K562 (cell line): ENCODE data around the gene KLHDC7B. TPM values are rescaled to one million over a fixed set of nuclear protein-coding genes. Genes with fewer than 3 reads are reported as not detected.

Source experiments
- ATAC-seq: fragments of 200-7000 bp; cut with Tn5 transposase; 3 replicates; pipeline ENCODE4 v1.9.1; 2020; ENCODE audit warnings: moderate library complexity
- BruUV-seq: library from RNA; stranded (reverse); fragments of 400-500 nt; replicated peaks from 2 replicates; lab custom pipeline; 2021; lab: Mats Ljungman, UMichigan
- CTCF ChIA-PET: fragments of 300-600 bp; formaldehyde crosslinking; extraction: SDS; loops from one replicate; lab custom pipeline; 2021; ENCODE audit warnings: low intra/inter-chr PET ratio; lab: Yijun Ruan, JAX
- POLR2A ChIA-PET: fragments of 300-600, 350-650 bp; sonication (Branson Sonifier 250); formaldehyde crosslinking; extraction: SDS; loops from one replicate; lab custom pipeline; 2021; ENCODE audit warnings: antibody characterized with exemption, inconsistent platforms; lab: Yijun Ruan, JAX
- DNase-seq, 4 experiments: peaks; one replicate each; pipeline versions ENCODE4 v3.0.0 to v3.0.0-alpha.2; 2011 to 2018; ENCODE audit warnings: low spot score in 3 of 4, mixed read lengths in 3 of 4; ENCODE audit errors: extremely low read depth in 1 of 4
- FAIRE-seq: peaks from 2 replicates; lab custom pipeline; 2011; peaks lifted over from hg19 to GRCh38; lab: Jason Lieb, UNC
- H2AFZ ChIP-seq: 2 replicates; pipeline ENCODE4 v1.6.0; 2011; ENCODE audit warnings: low read depth, low read length, control low read depth, inconsistent platforms
- H3K27ac ChIP-seq: fragments of 200-600 bp; 3 replicates; pipeline ENCODE4 v1.8.0; 2011; ENCODE audit warnings: low read depth, mild to moderate bottlenecking, control low read depth, inconsistent platforms, low read length, moderate library complexity, mixed read lengths; ENCODE audit errors: extremely low read depth
- H3K27me3 ChIP-seq, 2 experiments: fragments of 300-600 bp in 1 of 2; 2 replicates in 1 of 2; 3 replicates in 1 of 2; pipeline versions ENCODE4 v1.6.0 to v1.8.0; 2011; ENCODE audit warnings: inconsistent platforms in 2 of 2, low read length in 2 of 2, mild to moderate bottlenecking in 1 of 2, mixed read lengths in 1 of 2, moderate library complexity in 1 of 2; ENCODE audit not compliant: control insufficient read depth in 2 of 2, insufficient read depth in 2 of 2
- H3K36me3 ChIP-seq: fragments of 300-600 bp; 3 replicates; pipeline ENCODE4 v1.8.0; 2011; ENCODE audit warnings: mild to moderate bottlenecking, low read length, inconsistent platforms; ENCODE audit not compliant: control insufficient read depth, insufficient read depth
- H3K4me1 ChIP-seq, 2 experiments: fragments of 200-600 bp in 1 of 2; replicated peaks in 1 of 2; 2 replicates in 1 of 2; 3 replicates in 1 of 2; pipeline versions ENCODE4 v1.5.1 to v1.8.0; 2011; ENCODE audit warnings: inconsistent platforms in 2 of 2, low read length in 2 of 2, mild to moderate bottlenecking in 1 of 2, mixed read lengths in 1 of 2, moderate library complexity in 1 of 2; ENCODE audit not compliant: control insufficient read depth in 2 of 2, insufficient read depth in 2 of 2
- H3K4me2 ChIP-seq: 2 replicates; pipeline ENCODE4 v1.6.1; 2011; ENCODE audit warnings: low read length, control low read depth, inconsistent platforms, mixed read lengths; ENCODE audit not compliant: insufficient read depth
- H3K4me3 ChIP-seq: fragments of 200-600 bp; sonication (generic), shearing (Covaris generic); 2 replicates; pipeline ENCODE4 v1.5.1; 2016; ENCODE audit warnings: control low read depth, inconsistent platforms
- H3K79me2 ChIP-seq: fragments of 200-600 bp; 3 replicates; pipeline ENCODE4 v1.8.0; 2011; ENCODE audit warnings: low read length, inconsistent platforms; ENCODE audit not compliant: control insufficient read depth, insufficient read depth
- H3K9ac ChIP-seq, 2 experiments: 2 replicates each; pipeline versions ENCODE4 v1.6.0 to v1.6.1; 2011; ENCODE audit warnings: low read depth in 2 of 2, low read length in 2 of 2, control low read depth in 1 of 2, inconsistent platforms in 1 of 2, mild to moderate bottlenecking in 1 of 2, mixed read lengths in 1 of 2; ENCODE audit not compliant: insufficient read depth in 1 of 2
- H3K9me1 ChIP-seq: one replicate; pipeline ENCODE4 v1.6.0; 2011; ENCODE audit warnings: inconsistent platforms, mild to moderate bottlenecking, low read length, moderate library complexity; ENCODE audit not compliant: control insufficient read depth, insufficient read depth
- H3K9me3 ChIP-seq: replicated peaks from 2 replicates; pipeline ENCODE4 v1.5.1; 2011; ENCODE audit warnings: low read depth, low read length, inconsistent platforms; ENCODE audit not compliant: control insufficient read depth, insufficient read depth
- H4K20me1 ChIP-seq: replicated peaks from 2 replicates; pipeline ENCODE4 v1.6.1; 2011; ENCODE audit warnings: low read length, inconsistent platforms, mixed read lengths; ENCODE audit not compliant: control insufficient read depth, insufficient read depth
- ATF2 ChIP-seq: sonication (generic); formaldehyde crosslinking; IDR thresholded peaks from 2 replicates; pipeline ENCODE4 v1.8.1; 2022; ENCODE audit warnings: missing genetic modification reagents
- MAFK ChIP-seq: IDR thresholded peaks from 2 replicates; pipeline ENCODE4 v1.6.1; 2011; ENCODE audit warnings: low read length, improper control_type of control experiment
- MEIS2 ChIP-seq: fragments of 450-650 bp; IDR thresholded peaks from 2 replicates; pipeline ENCODE4 v1.6.1; 2014; ENCODE audit warnings: mild to moderate bottlenecking; ENCODE audit not compliant: partially characterized antibody
- MTA3 ChIP-seq: fragments of 450-650 bp; formaldehyde crosslinking; IDR thresholded peaks from 2 replicates; pipeline ENCODE4 v1.6.1; 2017; ENCODE audit warnings: mild to moderate bottlenecking, borderline replicate concordance
- NFIX ChIP-seq: fragments of 250-450 bp; sonication (Bioruptor Pico); IDR thresholded peaks from 2 replicates; pipeline ENCODE4 v1.4.0; 2020; ENCODE audit warnings: low read depth, mild to moderate bottlenecking, moderate library complexity
- ZBTB17 ChIP-seq: fragments of 450-650 bp; formaldehyde crosslinking; IDR thresholded peaks from 2 replicates; pipeline ENCODE4 v1.4.0; 2020; ENCODE audit warnings: mild to moderate bottlenecking
- ZNF431 ChIP-seq: sonication (generic); formaldehyde crosslinking; IDR thresholded peaks from 2 replicates; pipeline ENCODE4 v1.8.0; 2022; ENCODE audit warnings: mild to moderate bottlenecking, missing genetic modification reagents
- ZNF436 ChIP-seq: fragments of 250-450, 450-650 bp; sonication (Bioruptor Pico); formaldehyde crosslinking; IDR thresholded peaks from 2 replicates; pipeline ENCODE4 v1.7.0; 2020; ENCODE audit warnings: mild to moderate bottlenecking
- ZNF589 ChIP-seq: fragments of 200-800 bp; sonication (Bioruptor generic); IDR thresholded peaks from 2 replicates; pipeline ENCODE4 v1.6.1; 2016; ENCODE audit warnings: low read depth, missing genetic modification characterization, missing compliant biosample characterization
- WGBS: fragments of 100-300 bp; shearing (Covaris generic); methylation state at CpG from one replicate; pipeline ENCODE4 v1.1.6; 2016; ENCODE audit warnings: low coverage, mixed read lengths; ENCODE audit not compliant: insufficient coverage; ENCODE audit errors: missing lambda C conversion rate; 5-methylcytosine and 5-hydroxymethylcytosine counted together
- in situ Hi-C: fragments of 300-500 bp; cut with MboI; formaldehyde crosslinking; loops from 4 replicates; pipeline ENCODE4 v1.15.0; 2018; ENCODE audit warnings: inconsistent platforms, mixed read lengths
- intact Hi-C: fragments of 100-400 bp; cut with micrococcal nuclease; formaldehyde crosslinking; loops from 2 replicates; pipeline ENCODE4 v1.14.2; 2022
- polyA plus RNA-seq, 8 experiments: library from polyadenylated mRNA; depleted of rRNA in 4 of 8; stranded (reverse) in 5 of 8; unstranded in 3 of 8; fragments of >200 nt; fragmentation: Nextera tagmentation in 2 of 8; fragmentation: Illumina TruSeq in 1 of 8; extraction: Ambion mirVana in 2 of 8; extraction: Trizol in 1 of 8; gene quantifications; 2 replicates each; pipeline versions ENCODE4 v1.2.1 to v1.2.3, GENCODE V29; 2011 to 2014; ENCODE audit warnings: inconsistent platforms in 1 of 8, missing spikeins in 1 of 8
- total RNA-seq, 7 experiments: library from RNA; depleted of rRNA in 6 of 7; stranded (reverse); fragments of >200 nt in 6 of 7; fragmentation: Illumina TruSeq in 2 of 7; extraction: Trizol in 2 of 7; gene quantifications; 2 replicates each; pipeline versions ENCODE4 v1.2.1 to v1.2.3, GENCODE V29; 2011 to 2021; ENCODE audit warnings: low replicate concordance in 1 of 7

Gene KLHDC7B
- total and polyA plus RNA-seq, 9 of the 15 experiments (the other 6 are each of a cell fraction or from before 2014, with no cell fraction given) = 0.04 to 0.22 (median 0.05) TPM; not detected in 4

- intact Hi-C loops (no loop called here), in situ Hi-C loops (no loop called here)
- Histone ChIP-seq H3K9ac (no peak overlapping the region), H3K79me2 (peaks cover 31% of the 10 kb centered on the region), H3K27ac (no peak overlapping the region), H3K9me3 (0 out of 2 replicates have a peak, but pooled peaks cover 1% of the 10 kb centered on the region), H3K4me3 (no peak overlapping the region)
- no peak for ATAC-seq
- TF ChIP-seq ZNF589 (CRISPR knock-in tag) (no peak), MEIS2 (no peak), MTA3 (no peak), NFIX (no peak), ATF2 (CRISPR knock-in tag) (no peak), ZNF436 (CRISPR knock-in tag) (no peak), MAFK (no peak), ZNF431 (CRISPR knock-in tag) (no peak), ZBTB17 (no peak)
- TF ChIP-seq, all 486 proteins: peak for 0
- no peaks in the 10 kb centered on the region for H3K27me3 ChIP-seq
- H3K4me1 ChIP-seq = peaks cover 0 to 27% of the 10 kb centered on the region in 2 experiments; a peak in 3 of 5 replicates
- H3K36me3 ChIP-seq = peaks cover 24% of the 10 kb centered on the region; the same call in 1 of the 3 replicates
- DNase-seq (no peak), FAIRE-seq (no peak)
- BruUV-seq = no TSS peak
- ChIA-PET CTCF (no interaction called here), POLR2A (interaction anchor here (1.3 kb wide), 1 partner anchor 8 kb away, joined by 4 read pairs; no protein-coding TSS in a partner anchor)
- H3K4me2 ChIP-seq = no peak overlapping the region
- no peaks in the 10 kb centered on the region for H4K20me1 ChIP-seq
- 100% methylated on average over 6 of the region's 14 CpGs for WGBS
- H2AFZ ChIP-seq = no peak overlapping the region
- H3K9me1 ChIP-seq = no peaks in the 10 kb centered on the region
Observed at GRCh38 chr22:50505276-50505775, 40.4 kb upstream of the KLHDC7B start.
